GM13977 (cell line): ENCODE data around the gene RPS8.

Experiments used
- DNase-seq: peaks from one replicate; pipeline ENCODE4 v3.0.0; 2012; ENCODE audit warnings: low spot score
- in situ Hi-C: fragments of 300-500 bp; cut with MboI; formaldehyde crosslinking; loops from one replicate; pipeline ENCODE4 v1.12.0; 2022; ENCODE audit warnings: low sequenced_read_pairs, low pct_unique_long_range_greater_than_20kb, mixed read lengths, inconsistent platforms; ENCODE audit not compliant: unreplicated experiment
- TF ChIP-seq, protein P1 (sequence below): IDR thresholded peaks from 2 replicates; pipeline ENCODE4 v1.5.1; 2012; ENCODE audit warnings: mild to moderate bottlenecking, control low read depth; ENCODE audit not compliant: insufficient read depth; ENCODE audit errors: extremely low read depth, missing control alignments

The RPS8 gene

DNA sequence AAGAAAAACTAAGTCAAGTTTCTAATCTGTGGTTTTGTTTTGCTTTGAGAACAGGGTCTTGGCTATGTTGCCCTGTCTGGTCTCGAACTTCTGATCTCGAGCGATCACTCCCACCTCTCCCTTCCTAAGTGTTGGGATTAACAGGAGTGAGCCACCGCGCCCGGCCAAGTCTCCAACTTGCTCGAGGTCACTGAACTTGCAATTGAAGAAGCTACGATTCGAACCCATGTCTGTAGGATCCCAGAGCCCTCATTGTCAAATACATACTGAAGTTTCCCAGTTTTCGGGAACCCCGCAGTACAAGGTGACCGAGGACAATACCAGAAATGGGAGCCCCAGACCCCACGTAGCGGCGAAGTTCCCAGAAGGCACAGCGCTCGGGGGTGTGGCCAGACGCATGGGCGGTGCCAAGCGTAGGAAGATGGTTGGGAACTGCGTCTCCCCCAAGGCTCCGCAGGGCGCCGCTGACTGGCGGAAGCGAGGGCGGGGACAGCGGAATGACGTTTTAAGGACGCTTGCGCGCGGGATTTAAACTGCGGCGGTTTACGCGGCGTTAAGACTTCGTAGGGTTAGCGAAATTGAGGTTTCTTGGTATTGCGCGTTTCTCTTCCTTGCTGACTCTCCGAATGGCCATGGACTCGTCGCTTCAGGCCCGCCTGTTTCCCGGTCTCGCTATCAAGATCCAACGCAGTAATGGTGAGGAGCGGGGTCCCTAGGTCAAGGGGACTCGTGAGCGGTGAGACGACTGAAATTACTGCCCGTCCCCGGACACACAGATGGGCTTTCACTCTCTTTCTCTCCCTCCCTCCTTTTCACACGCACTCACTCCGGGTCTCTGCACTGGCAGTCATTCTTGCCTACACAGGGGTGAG is 35.8 kb upstream of the RPS8 start, which contains the start of gene KIF2C:
TSS of gene KIF2C (plus strand) at position 531 of the 872 bp plus-strand sequence. CDS start at position 627, 96 bp downstream.
- TF ChIP-seq, protein P1, sequence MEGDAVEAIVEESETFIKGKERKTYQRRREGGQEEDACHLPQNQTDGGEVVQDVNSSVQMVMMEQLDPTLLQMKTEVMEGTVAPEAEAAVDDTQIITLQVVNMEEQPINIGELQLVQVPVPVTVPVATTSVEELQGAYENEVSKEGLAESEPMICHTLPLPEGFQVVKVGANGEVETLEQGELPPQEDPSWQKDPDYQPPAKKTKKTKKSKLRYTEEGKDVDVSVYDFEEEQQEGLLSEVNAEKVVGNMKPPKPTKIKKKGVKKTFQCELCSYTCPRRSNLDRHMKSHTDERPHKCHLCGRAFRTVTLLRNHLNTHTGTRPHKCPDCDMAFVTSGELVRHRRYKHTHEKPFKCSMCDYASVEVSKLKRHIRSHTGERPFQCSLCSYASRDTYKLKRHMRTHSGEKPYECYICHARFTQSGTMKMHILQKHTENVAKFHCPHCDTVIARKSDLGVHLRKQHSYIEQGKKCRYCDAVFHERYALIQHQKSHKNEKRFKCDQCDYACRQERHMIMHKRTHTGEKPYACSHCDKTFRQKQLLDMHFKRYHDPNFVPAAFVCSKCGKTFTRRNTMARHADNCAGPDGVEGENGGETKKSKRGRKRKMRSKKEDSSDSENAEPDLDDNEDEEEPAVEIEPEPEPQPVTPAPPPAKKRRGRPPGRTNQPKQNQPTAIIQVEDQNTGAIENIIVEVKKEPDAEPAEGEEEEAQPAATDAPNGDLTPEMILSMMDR: no peak
- DNase-seq: peak; percentile 98
- in situ Hi-C loops: no loop called here

- in situ Hi-C loops: no loop called here
- TF ChIP-seq, protein P1: no peak
- DNase-seq: no peak
These were observed 35.1 kb upstream of the RPS8 start for GRCh38 chr1:44740179-44740617.

- TF ChIP-seq, protein P1: no peak
- DNase-seq: no peak
- in situ Hi-C loops: no loop called here
These were observed 32.1 kb upstream of the RPS8 start for GRCh38 chr1:44743211-44743610.

DNA sequence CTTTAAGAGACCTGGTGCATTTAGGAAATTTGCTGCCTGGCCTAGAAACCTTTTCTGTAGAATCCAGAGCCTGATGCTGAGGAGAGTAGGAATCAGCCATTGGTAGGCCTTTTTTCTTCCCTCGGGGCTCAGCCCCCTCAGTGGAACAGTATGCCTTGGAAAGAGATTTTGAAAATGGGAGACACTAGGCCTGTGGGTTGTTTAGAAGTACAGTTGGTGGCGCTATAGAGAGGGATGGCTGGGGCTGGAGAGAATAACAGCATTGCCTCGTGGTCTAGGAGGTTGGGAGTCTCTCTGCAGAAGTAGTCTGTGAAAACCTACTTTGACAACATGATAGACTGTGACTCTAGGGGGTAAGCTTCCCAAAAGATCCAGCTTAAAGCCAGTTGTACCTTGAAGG is 27.5 kb upstream of the RPS8 start:
- in situ Hi-C loops: no loop called here
- DNase-seq: no peak
- TF ChIP-seq, protein P1: no peak

DNA sequence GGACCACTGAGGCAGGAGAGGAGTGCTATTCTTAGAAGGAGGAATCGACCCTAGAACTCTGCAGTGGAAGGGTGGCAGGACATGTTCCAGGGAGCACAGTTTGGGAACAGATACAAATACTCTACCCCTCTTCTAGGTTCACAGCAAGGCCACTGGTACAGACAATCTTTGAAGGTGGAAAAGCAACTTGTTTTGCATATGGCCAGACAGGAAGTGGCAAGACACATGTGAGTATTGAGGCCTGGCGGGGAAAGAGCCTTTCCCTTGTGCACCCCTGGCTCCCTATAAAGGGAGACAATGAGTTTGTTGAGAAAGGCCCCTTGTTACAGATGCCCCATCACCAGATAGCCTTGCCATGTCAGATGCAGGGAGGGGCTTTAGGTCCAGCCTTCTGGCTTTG is 17.9 kb upstream of the RPS8 start:
- no peak for DNase-seq
- TF ChIP-seq, protein P1: no peak

DNA sequence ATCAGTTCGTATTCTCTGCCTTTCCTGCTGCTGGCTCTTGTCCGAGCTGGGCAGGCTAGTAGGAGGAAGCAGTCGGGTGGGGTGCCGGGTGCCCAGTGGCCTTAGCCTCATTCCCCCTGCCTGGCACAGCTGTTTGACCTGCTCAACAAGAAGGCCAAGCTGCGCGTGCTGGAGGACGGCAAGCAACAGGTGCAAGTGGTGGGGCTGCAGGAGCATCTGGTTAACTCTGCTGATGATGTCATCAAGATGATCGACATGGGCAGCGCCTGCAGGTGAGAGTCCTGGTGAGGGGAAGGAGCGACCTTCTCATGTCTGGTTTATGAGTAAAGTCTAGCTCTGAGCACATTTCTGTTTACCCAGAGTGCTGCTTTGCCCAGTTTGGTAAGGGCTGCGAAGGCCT is 16.3 kb upstream of the RPS8 start:
- TF ChIP-seq, protein P1: no peak
- in situ Hi-C loops: no loop called here
- no peak for DNase-seq

More for the DNA sequence above, 17.9 kb upstream of the RPS8 start:
- in situ Hi-C loops: no loop called here
